ENCODE results near the gene ZFAND2A. TPM values are rescaled to one million over a fixed set of nuclear protein-coding genes. Genes with fewer than 3 reads are reported as not detected.
A peak's percentile ranks its signal among the peaks of the same experiment; 100 is the strongest.
"Not testable (repeated sequence)": the region's sequence is repeated elsewhere in the genome, so short reads cannot be mapped to it uniquely, and the experiment has no call there.

The ZFAND2A gene
- total RNA-seq, 4 donors from 2014 or later, result 17.4 to 39.4 (median 21.8) TPM

- peaks cover 0 to 8% of the 10 kb centered on the region in 2 donors for H3K4me1 ChIP-seq
- no peaks in the 10 kb centered on the region for H3K9me3 ChIP-seq
- no peak overlapping the region for H3K4me3 ChIP-seq
- TF ChIP-seq CTCF (IDR thresholded peaks at IDR 0.05) (no peak), POLR2A (IDR thresholded peaks at IDR 0.05) (no peak)
- DNase-seq, result no peak
- H3K27me3 ChIP-seq, result no peaks in the 10 kb centered on the region
- intact Hi-C loops (cut with DNase I; ENCODE audit: low total_unique reads), result no loop called here
- H3K27ac ChIP-seq, result no peak overlapping the region
- H3K36me3 ChIP-seq, result no peaks in the 10 kb centered on the region
Measured at GRCh38 chr7:1172666-1173523, 12.9 kb upstream of the ZFAND2A start.

GRCh38 chr7:1171516-1171915 is 11.5 kb upstream of the ZFAND2A start:
- H3K4me3 ChIP-seq; H3K27me3 ChIP-seq; H3K36me3 ChIP-seq; DNase-seq; H3K4me1 ChIP-seq; H3K27ac ChIP-seq; intact Hi-C loops (cut with DNase I; ENCODE audit: low total_unique reads); H3K9me3 ChIP-seq: not testable (repeated sequence)

- Histone ChIP-seq H3K27ac (no peak overlapping the region), H3K27me3 (no peaks in the 10 kb centered on the region), H3K4me1 (no peaks in the 10 kb centered on the region), H3K36me3 (no peaks in the 10 kb centered on the region), H3K4me3 (no peak overlapping the region), H3K9me3 (no peaks in the 10 kb centered on the region)
- TF ChIP-seq CTCF (IDR thresholded peaks at IDR 0.05) (no peak), POLR2A (IDR thresholded peaks at IDR 0.05) (no peak)
- intact Hi-C loops (cut with DNase I; ENCODE audit: low total_unique reads), result no loop called here
- no peak for DNase-seq
Measured at GRCh38 chr7:1170741-1171501, 10.9 kb upstream of the ZFAND2A start.

- TF ChIP-seq POLR2A (IDR thresholded peaks at IDR 0.05) (no peak), CTCF (IDR thresholded peaks at IDR 0.05) (peak; percentile 61 to 91 (median 80))
- no peaks in the 10 kb centered on the region for H3K36me3 ChIP-seq
- H3K27me3 ChIP-seq, result no peaks in the 10 kb centered on the region
- intact Hi-C loops (cut with DNase I; ENCODE audit: low total_unique reads), result no loop called here
- no peaks in the 10 kb centered on the region for H3K9me3 ChIP-seq
- peak; percentile 72 to 81 for DNase-seq
- H3K4me1 ChIP-seq, result no peaks in the 10 kb centered on the region
- peak overlapping the region; percentile 24 to 43 for H3K27ac ChIP-seq
- H3K4me3 ChIP-seq, result peak overlapping the region; percentile 25 to 33
Measured at GRCh38 chr7:1169409-1170368, 9.7 kb upstream of the ZFAND2A start.

- no peak overlapping the region for H3K4me3 ChIP-seq
- no peak for TF ChIP-seq CTCF (IDR thresholded peaks at IDR 0.05)
- no peak for TF ChIP-seq POLR2A (IDR thresholded peaks at IDR 0.05)
- intact Hi-C loops (cut with DNase I; ENCODE audit: low total_unique reads), result no loop called here
- H3K27me3 ChIP-seq, result no peaks in the 10 kb centered on the region
- H3K4me1 ChIP-seq, result no peaks in the 10 kb centered on the region
- DNase-seq, result no peak
- H3K36me3 ChIP-seq, result no peaks in the 10 kb centered on the region
- no peak overlapping the region for H3K27ac ChIP-seq
- no peaks in the 10 kb centered on the region for H3K9me3 ChIP-seq
Measured at GRCh38 chr7:1168422-1168821, 8.4 kb upstream of the ZFAND2A start.

Measured in uterus (tissue), 4 donors.